HG02642 (cell line): ENCODE measurements around the gene ZNF473.

Experiments
- ATAC-seq: cut with Tn5 transposase; IDR thresholded peaks from one replicate; pipeline ENCODE4 v1.9.1; 2021; ENCODE audit warnings: mild to moderate bottlenecking; ENCODE audit not compliant: unreplicated experiment, poor library complexity

The ZNF473 gene

DNA sequence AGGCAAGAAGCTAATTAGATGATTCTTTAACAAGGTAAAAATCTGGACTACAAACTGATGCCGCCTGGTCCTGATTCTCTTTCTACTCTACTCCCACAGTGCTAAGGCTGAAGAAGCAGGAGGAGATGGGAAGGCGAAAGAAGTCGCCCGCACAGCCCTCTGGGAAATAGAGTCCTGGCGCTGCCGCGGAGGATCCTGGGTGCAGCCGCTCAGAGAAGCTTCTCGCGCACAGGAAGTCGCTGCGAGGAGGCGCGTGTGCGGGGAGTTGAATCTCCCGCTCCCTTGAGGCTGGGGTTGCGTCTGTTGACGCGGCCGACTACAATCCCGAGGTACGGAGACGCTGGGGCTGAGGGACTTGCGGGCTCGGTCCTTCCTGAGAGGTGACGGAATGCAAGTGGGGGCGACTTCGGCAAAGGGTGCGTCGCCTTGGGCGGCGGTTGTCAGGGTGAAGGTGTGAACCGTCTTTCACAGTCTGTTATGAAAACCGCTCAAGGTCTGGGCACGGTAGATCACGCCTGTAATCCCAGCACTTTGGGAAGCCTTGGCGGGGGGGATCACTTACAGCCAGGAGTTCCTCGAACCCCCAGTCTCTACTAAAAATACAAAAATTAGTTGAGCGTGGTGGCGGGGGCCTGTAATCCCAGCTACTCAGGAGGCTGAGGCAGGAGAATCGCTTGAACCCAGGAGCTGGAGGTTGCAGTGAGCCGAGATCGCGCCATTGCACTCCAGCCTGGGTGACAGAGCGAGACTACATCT, at the start of gene ZNF473:
ZNF473 (plus strand) TSS at position 212 of the 756 bp plus-strand sequence. CDS start 5,078 bp downstream, outside the sequence.
- ATAC-seq, result peak; percentile 68

DNA sequence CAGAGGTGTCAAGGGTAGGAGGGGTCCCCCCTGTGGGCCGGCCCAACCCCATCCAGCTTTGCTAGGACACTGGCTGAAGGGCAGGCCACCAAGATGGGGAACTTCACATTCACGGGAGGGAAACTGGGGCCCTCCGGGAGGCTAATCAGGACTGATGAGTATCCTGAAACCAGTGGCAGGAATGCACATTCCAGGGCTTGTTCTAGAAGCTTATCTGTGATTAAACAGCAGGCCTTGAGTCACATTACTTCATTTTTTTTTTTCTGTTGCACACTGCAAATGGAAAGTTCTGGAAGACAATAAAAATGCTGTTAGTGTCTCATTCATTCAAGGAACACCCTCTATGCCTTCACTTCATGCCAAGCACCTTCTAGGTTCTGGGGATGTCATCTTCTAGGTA, 49.3 kb upstream of the ZNF473 start:
- ATAC-seq, result no peak

DNA sequence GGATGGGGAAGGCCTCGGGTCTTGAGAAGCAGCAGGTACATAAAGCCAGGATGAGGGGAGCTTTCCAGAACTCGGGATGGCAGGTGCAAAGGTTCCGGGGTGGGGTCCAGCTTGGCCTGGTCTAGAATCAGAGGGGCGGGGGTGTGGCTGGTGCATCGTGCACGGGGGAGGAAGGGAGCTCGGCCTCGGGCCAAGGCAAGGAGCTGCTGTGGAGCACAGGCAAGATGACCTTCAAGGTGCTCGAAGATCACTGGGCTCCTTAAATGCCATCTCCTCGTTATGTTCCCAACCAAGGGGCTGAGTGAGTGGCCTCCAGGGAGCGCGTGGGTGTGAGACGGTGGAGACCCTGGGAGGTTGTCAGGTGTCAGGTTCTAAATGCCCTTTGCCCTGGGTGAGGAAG, 48.7 kb upstream of the ZNF473 start:
- no peak for ATAC-seq

DNA sequence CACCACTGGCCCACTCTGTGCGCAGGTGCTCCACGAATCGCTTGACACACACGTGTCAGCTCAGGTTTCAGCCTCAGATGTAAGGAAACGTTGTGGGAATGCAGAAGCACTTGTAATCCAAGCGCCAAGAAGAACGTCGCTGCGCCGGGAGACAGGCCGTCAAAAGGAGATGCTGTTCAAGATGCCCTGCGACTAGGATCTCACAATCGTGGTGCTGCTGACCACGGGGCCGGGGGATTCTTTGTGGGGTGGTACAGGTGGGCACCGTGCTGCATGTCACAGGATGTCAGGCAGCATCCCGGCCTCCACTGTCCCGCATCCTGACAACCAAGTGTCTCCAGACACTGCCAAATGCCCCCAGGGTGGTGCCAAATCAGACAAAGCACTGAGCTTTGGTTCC, 47.9 kb upstream of the ZNF473 start:
- ATAC-seq, result no peak

DNA sequence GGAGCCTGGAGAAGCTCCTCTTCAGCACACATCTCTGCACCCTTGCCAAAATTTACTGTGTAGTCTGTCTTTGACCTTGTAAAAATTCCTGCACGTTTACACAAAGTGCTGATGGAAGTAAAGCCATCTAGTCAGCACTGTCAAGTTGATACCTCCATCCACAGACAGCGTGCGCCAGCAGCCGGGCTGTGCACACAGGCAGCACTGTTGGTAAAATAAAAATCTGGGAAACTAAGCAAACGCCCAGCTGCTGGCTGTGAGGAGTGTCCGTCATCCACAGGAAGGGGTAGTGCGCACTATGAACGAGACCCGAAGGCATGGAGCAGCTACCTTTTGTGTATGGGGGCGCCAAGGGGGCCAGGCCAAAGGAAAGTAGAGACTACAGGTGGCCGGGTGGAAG, 47.5 kb upstream of the ZNF473 start:
- no peak for ATAC-seq

DNA sequence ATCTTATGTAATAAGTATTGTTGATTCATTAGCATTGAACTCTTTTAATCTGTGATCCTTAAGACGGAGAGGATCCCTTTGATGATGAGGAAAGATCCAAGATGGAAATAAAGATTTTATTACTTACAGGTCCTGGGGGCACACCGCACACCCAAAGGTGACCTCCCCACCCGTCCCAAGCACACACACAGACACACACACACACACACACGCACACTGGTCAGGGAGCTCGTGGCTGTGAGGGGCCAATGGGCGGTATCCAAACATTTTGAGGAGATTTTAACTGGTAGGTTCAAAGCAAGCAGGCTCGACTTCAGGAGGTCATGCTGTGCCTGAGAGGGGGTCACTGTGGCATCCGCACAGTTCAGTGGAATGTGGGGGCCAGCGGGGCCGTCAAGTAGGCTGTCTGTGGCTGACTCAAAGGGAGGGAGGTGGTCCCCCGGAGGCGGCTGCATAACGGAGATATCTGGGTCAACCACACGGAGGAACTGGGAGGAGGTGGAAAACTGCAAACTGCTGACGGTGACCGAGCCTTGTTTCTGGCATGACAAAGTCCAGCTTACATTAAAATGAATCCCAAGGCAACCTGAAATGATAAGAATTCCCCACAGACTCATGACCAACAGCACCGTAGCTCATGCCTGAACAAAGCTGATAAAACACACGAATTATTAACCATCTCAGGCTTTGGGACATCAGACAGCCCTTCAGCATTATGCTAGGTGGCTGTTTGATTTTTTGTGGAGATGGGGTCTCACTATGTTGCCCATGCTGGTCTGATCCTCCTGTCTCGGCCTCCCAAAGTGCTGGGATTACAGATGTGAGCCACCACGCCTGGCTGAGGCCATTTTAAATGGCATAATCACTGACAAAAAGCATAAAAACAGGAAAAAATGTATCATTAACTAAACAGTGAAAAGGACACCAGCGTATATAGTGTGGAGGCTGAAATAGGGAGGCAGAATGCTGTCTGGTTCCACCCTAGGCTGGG, 43.9 kb upstream of the ZNF473 start:
- ATAC-seq, result no peak

DNA sequence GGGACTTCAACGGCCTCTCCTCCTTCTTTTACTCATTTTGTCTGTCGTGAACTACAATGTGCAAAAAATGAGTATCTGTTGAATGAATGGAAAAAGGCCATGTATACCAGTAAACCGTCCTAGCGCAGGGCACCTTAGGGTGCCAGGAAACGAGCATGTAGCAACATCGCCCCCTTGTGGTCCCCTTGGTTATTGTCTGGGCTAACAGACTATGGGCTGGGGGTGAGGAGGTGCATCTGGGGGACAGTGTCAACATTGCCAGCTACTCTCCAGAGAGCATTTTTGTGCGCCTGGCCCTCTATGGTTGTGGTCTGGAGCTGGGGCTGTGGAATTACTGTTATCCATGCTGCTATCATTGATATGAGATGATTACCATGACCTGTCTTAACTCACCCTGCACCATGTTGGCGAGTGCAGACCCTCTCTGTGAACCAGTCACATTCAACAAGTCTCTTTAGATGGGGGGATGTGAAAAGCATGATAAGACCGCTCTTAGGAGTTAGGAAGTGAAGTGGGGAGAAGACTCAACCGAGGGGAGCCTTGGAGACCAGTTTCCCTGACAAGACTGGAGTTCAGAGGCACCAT, 42.1 kb upstream of the ZNF473 start:
- no peak for ATAC-seq

DNA sequence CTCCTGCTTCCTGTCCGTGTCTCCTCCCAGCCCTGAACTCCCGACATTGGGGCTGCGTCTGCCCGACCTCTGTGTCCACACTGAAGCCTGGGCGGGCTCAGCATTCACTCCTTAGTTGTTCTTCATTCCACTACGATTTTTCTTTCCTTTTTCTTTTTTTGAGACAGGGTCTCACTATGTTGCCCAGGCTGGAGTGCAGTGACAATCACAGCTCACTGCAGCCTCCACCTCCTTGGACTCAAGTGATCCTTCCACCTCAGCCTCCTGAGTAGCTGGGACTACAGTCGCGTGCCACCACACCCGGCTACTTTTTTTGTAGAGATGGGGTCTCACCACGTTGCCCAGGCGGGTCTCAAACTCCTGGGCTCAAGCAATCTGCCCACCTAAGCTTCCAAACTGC, 41.3 kb upstream of the ZNF473 start:
- no peak for ATAC-seq

DNA sequence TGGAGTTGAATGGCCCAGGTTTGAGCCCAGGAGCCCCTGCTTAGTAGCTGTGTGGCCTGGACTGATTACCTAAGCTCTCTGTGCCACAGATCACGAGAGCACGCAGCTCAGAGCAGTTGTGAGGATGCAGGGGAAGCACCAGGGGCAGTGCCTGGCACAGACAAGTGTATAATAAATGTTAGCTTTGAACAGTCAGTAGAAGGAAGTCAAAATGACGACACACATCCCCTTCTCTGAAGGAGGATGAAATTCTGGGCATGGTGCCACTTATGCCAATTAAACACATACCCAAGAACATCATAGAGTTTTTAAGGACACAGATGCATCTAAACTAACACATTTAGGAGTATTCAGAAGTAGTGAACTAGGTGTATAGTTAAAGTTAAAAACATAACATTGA, 39.9 kb upstream of the ZNF473 start:
- no peak for ATAC-seq

DNA sequence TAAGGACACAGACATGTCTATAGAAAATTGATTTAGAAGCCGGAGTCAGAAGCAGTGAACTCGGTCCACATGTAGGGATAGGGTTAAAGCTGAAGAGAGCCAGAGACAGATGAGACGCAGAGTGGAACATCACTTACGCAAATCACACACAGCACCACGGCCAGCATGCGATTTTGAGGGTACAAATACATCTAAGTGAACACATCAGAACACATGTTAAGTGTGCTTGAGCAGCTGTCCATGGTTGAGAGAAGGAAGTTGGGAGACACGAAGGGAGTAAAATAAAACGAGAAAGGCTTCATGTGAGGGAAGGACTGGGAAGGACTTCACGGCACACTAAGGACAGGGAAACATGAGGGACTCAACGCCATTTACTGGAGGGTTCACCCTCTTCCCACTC, 39.5 kb upstream of the ZNF473 start:
- no peak for ATAC-seq

DNA sequence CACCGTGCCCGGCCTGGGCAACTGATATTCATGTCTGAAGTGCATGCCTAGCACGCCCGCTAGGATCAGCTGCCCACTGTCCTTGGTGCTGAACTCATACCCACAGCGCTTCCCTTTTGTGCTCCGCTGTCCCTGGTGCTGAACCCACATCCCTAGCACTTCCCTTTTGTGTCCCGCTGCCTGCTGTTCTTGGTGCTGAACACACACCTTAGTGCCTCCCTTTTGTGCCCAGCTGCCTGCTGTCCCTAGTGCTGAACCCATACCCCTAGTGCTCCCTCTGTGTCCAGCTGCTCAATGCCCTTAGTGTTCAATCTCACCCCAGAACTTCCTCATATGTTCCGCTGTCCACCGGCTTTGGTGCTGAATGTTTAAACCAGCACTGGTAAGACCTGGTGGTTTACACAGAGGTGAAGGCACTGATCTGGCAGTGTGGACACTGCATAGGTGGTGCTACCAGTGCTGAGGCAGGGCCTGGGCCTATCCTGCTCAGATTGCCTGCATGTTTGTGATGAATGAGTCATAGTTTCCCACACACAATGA, 38.6 kb upstream of the ZNF473 start:
- no peak for ATAC-seq

DNA sequence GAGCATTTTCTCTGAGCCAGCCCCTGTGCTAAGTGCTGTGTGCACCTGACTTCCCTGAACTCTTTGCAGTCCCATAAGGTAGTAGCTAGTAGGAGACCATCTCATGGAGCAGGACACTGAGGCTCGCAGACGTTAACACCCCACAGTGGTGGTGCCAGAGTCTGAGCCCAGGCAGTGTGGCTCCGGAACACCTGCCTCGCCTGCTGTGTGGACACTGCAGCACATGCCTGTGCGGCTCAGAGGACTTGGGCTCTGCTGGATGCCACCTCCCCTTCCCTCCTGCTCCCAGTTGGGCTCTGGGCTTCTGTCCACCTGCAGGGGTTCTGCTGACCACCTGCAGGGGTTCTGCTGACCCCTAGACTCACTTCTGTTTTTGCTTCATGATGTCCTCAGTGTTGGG, 37.8 kb upstream of the ZNF473 start:
- ATAC-seq, result no peak

DNA sequence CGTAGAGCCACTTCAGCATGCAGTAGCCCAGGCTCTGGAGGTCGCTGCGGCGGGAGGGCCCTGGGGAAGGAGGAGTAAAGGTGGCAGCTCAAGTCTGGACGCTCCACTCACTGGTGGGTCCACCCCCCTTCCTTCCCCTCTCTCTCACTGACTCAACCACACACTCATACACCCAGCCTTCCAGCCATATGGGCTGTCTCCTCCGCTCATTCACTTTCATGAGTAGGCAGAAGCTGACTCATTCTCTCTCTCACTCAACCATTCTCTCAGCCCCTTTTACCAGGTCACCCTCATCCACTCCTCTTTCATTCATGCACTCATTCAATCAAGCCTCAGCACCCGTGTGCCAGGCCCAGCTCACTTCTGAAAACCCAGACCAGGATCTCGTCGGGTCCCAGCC, 37.4 kb upstream of the ZNF473 start:
- ATAC-seq, result no peak

DNA sequence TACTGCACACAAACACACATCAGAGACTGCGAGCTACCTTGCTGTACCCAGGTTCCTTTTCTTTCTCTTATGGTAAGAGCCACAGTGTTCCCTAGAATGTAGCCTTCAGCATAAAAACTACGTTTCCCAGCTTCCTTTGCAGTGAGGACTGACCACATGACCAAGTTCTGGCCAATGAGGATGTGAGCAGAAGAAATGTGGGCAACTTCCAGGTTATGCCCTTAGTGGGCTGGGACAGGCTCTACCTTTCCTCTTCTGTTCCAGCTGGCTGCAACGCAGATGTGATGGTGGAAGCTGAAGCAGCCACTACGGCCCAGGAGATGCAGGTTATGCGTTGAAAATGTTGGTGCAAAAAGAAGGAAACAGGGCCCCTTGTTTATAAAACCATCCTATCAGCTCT, 28.1 kb upstream of the ZNF473 start:
- no peak for ATAC-seq

DNA sequence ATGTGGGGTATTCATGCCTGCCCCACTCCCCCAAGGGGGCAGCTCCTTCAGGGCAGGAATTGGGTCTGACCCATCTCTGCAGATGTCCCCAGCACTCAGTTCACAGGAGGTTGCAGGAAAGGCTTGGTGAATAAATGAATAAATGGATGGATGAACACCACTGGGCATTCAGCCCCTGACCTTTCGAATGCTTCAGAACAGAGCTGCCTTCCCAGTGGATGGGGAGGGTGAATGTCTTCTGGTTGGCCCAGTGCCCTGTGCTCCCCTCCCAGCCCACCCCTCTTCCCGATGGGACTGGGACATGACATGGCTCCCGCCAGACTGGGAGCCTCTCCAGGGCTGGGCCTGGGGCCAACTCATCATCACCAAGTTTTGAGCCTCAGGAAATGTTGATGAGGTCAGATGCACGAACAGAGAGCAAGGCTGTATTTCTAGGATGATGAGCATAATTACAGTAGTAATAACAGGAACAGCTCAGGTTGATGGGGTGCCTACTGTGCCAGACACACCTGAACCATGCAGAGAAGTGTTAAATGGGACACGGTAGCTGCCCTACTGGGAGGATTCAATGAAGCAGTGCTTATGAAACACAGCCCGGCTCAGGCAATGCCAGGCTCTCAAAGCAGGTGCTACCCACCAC, 26.3 kb upstream of the ZNF473 start:
- no peak for ATAC-seq

DNA sequence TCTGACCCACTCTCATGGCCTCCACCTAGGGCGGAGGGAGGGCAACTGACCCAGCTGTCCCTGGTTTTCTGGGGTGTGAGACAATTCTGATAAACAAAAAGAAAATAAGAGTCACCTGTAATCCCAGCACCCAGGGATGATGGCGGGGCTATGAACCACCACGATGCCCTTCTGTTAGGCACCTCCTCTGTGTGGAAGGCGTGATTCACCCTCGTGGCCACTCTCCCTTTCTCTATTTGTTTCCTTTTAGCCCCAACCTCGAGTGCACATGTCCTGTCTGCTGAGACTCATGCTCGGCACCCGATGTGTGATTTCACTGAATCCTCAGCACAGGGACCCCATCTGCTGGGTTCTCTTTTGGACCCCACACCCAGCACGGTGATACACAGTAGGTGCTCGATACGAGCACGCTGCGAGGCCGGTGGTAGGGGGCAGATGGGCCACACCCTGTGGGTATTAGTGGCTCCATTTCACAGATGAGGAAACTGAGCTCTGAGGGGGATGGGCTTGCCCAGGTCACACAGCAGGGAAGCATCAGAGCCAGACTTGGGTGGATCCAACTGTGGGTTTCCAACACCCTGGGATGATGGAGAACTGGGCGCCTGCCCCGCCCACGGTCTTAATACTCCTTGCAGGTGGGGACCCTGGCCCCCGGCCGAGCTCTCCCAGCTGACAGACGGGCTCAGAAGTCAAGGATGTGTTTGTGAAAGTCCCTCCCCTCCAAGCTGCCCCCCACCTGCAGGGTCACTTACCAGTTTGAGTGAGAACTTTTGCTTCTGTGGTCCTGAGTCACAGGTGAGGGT, 25.6 kb upstream of the ZNF473 start:
- no peak for ATAC-seq

DNA sequence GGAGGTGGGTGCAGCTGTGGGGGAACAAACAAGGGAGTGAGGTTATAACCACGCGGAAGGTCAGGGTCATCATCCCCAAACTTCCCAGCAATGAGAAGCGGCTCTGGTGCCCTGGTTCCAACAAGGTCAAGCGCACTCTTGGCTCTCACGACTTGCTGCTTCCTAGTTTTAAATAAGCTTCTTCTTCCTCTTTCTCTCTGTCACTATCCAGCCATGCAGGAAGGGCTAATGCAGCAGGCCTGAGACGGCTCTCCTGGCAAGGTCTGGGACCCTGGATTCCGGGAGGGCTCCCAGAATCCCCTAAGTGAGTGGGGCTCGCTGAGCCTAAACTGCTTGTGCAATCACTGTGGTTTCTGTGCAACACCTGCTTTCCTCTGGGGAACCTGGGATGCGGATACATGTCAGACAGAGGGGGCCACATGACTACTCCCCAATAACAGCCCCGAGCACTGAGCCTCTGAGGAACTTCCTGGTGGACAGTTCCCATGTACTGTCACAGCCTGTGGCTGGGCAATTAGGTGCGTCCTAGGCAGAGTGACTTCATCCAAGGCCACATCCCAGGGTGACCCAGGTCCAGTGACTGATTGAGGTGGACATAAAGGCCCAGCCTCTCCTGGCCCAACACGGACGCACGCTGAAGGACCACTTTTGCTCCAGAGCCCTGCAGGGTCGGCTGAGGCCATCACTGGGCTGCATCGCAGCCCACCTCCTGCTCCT, 24.8 kb upstream of the ZNF473 start:
- ATAC-seq, result no peak

DNA sequence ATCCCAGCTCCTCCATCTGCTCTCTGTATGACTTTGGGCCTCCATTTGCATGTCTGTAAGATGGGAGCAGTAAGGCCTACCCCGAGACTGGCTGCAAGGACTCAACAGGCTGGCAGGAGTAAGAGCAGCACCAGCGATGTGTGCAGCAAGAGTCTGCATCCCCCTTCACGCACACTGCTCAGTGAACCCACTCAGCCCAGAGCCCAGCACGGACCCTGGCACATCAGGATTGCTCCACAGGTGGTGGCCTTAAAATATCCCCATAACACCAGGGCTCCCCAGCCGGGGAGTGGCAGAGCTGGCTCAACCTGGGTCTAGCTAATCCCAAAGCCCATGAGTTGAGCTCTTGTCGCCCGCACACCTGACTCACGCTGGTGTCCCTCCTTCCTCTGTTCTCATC, 24.0 kb upstream of the ZNF473 start:
- ATAC-seq, result no peak

DNA sequence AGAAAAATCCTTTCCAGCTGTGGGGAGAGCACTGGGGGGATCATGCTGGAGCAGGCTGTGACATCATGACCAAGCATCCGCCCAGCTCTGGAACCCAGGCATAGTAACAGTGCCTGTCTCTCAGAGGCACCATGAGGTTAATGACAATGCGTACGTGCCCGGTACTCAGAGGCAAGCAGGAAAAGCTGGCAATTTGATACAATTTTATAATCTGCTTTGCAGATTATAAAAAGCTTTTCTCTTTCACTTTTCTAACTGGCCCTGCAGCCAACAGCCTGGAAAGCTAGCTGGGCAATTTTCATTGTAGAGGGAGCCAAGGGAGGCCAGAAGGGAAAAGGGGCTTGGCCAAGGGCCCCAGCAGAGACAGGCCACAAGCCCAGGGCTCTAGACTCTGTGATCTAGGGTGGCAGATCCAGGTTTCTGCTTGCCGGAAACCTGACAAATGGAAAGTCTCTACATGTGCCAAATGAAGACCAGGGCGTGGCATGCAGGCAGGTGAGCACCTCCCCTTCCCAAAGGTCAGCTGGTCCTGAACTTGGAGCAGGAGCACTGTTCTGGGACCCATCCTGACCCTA, 23.3 kb upstream of the ZNF473 start:
- no peak for ATAC-seq
